Endometrial microvascular endothelial cells (primary cell): ENCODE data around the gene NHLRC4. TPM values are rescaled to one million over a fixed set of nuclear protein-coding genes. Genes with fewer than 3 reads are reported as not detected.
"Not testable (repeated sequence)": the region's sequence is repeated elsewhere in the genome, so short reads cannot be mapped to it uniquely, and the experiment has no call there.

Experiments
- in situ Hi-C: cut with HindIII; loops from 2 replicates; pipeline ENCODE4 v1.10.0; 2017; ENCODE audit warnings: low sequenced_read_pairs, low pct_unique_long_range_greater_than_20kb; ENCODE audit errors: inconsistent ontology term
- total RNA-seq: library from RNA; depleted of rRNA; stranded (reverse); fragments of >200 nt; gene quantifications from one replicate; pipeline ENCODE4 v1.2.3, GENCODE V29; 2015; ENCODE audit errors: inconsistent ontology term

NHLRC4 gene
- total RNA-seq, 1 donor from 2014 or later: not detected

- in situ Hi-C loops: no loop called here
These were observed 24.4 kb downstream of the NHLRC4 start for GRCh38 chr16:591231-591630.

GRCh38 chr16:591892-592517 is 25.2 kb downstream of the NHLRC4 start:
- in situ Hi-C loops: no loop called here

GRCh38 chr16:592518-593306 is 25.9 kb downstream of the NHLRC4 start:
- in situ Hi-C loops: no loop called here

- in situ Hi-C loops: no loop called here
These were observed 26.6 kb downstream of the NHLRC4 start for GRCh38 chr16:593406-593805.

- in situ Hi-C loops: no loop called here
These were observed 27.0 kb downstream of the NHLRC4 start for GRCh38 chr16:593807-594206.

- in situ Hi-C loops: no loop called here
These were observed 28.3 kb downstream of the NHLRC4 start for GRCh38 chr16:595094-595528.

- in situ Hi-C loops: no loop called here
These were observed 29.3 kb downstream of the NHLRC4 start for GRCh38 chr16:595942-596735.

GRCh38 chr16:596736-597060 is 29.9 kb downstream of the NHLRC4 start:
- in situ Hi-C loops: no loop called here

GRCh38 chr16:597655-598054 is 30.9 kb downstream of the NHLRC4 start:
- in situ Hi-C loops: not testable (repeated sequence)

GRCh38 chr16:598823-599739 is 32.3 kb downstream of the NHLRC4 start:
- in situ Hi-C loops: no loop called here

- in situ Hi-C loops: no loop called here
These were observed 34.0 kb downstream of the NHLRC4 start for GRCh38 chr16:600781-601180.

- in situ Hi-C loops: no loop called here
These were observed 37.1 kb downstream of the NHLRC4 start for GRCh38 chr16:603933-604332.

GRCh38 chr16:606656-607307 is 40.0 kb downstream of the NHLRC4 start:
- in situ Hi-C loops: no loop called here

- in situ Hi-C loops: no loop called here
These were observed 41.2 kb downstream of the NHLRC4 start for GRCh38 chr16:608019-608418.

- in situ Hi-C loops: no loop called here
These were observed 42.5 kb downstream of the NHLRC4 start for GRCh38 chr16:609316-609715.

GRCh38 chr16:609984-610383 is 43.2 kb downstream of the NHLRC4 start:
- in situ Hi-C loops: no loop called here

- in situ Hi-C loops: no loop called here
These were observed 43.9 kb downstream of the NHLRC4 start for GRCh38 chr16:610513-611381.

GRCh38 chr16:615122-615521 is 48.3 kb downstream of the NHLRC4 start:
- in situ Hi-C loops: no loop called here
